Measurements from ENCODE around the gene FUT4.
"Not testable (repeated sequence)": the region's sequence is repeated elsewhere in the genome, so short reads cannot be mapped to it uniquely, and the experiment has no call there.

FUT4 gene

DNA sequence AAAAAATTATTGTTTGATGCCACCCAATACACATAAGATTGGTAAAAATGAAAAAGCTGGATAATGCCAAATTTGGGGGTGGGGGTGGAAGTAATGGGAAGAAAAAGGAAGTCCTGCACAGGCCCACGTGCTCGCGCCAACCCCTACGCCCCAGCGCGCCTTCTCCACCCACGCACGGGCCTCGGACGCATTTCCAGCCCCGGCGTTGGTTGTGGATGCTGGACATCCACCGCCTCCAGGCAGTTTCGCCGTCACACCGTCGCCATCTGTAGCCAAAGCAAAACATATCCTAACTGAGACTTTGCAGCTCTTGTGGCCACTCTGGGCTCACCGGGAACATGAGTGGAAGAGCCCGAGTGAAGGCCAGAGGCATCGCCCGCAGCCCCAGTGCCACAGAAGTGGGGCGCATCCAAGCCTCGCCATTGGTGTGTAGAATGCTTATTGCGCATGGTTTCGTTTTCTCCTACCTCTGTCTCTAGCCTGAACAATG lies 23.5 kb downstream of the FUT4 start, which contains the start of gene PIWIL4:
Gene PIWIL4 (plus strand): TSS at position 188 of the 490 bp plus-strand sequence. CDS start 151 bp downstream, at position 339.
- DNase-seq (ENCODE audit: low read depth): no peak

DNA sequence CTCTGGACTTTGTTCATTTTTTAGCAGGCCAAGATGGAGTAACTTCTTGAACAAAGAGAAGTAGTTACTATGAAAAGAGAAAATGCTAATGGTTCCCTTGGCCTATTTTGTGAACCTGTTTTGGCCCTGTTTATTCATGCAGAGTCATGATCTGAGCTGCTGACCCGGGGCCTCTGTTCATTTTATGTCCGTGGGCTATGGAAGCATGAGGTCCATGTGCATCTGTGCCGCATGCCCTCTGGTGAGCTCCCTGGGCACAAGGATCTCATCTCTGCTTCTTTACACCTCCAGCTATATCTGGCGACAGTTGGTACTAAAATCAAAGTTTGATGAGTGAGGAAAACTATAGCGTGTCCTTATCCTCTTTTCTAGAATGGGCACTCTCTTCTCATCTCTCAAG lies 24.5 kb downstream of the FUT4 start:
- no peak for DNase-seq (ENCODE audit: low read depth)

DNA sequence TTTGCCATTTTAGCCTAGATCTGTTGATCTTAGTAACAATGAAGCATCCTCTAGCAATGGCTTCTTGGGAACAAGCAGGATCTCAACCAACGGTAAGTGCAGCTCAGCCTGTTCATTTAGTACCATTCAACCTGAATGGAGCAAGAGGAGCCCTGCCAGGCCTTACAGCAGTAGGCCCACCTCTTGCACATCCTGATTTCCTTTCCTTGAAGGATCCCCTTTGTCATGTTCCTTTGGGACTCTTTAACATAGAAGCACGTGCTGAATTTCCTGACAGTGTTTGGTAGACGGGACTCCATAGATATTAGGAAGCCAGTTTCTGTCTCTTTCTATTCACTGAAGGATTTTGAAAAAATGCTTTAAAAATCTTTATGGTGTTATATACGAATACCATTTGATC lies 25.0 kb downstream of the FUT4 start:
- DNase-seq (ENCODE audit: low read depth): no peak

DNA sequence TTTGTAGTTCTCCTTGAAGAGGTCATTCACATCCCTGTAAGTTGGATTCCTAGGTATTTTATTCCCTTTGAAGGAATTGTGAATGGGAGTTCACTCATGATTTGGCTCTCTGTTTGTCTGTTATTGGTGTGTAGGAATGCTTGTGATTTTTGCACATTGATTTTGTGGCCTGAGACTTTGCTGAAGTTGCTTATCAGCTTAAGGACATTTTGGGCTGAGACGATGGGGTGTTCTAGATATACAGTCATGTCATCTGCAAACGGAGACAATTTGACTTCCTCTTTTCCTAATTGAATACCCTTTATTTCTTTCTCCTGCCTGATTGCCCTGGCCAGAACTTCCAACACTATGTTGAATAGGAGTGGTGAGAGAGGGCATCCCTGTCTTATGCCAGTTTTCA lies 29.3 kb downstream of the FUT4 start:
- DNase-seq (ENCODE audit: low read depth): not testable (repeated sequence)

- DNase-seq (ENCODE audit: low read depth): no peak
Measured at GRCh38 chr11:94574193-94574961, 30.7 kb downstream of the FUT4 start.

DNA sequence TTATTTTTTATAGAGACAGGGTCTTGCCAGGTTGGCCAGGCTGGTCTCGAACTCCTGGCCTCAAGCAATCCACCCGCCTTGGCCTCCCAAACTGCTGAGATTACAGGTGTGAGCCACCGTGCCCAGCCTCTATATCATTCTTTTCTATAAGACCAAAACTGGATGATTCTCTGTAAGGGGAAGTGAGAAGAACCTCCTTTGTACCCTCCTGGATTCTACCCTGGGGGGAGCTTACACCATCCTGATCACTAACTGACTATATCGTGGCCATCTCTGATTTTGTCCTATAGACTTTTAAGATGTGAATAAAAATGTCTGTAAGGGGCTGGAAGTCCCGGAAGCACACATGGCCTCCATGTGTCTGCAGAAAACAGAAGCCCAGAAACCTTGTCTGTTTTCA lies 32.6 kb downstream of the FUT4 start:
- DNase-seq (ENCODE audit: low read depth): no peak

GRCh38 chr11:94577841-94578240 lies 34.1 kb downstream of the FUT4 start:
- DNase-seq (ENCODE audit: low read depth): no peak

DNA sequence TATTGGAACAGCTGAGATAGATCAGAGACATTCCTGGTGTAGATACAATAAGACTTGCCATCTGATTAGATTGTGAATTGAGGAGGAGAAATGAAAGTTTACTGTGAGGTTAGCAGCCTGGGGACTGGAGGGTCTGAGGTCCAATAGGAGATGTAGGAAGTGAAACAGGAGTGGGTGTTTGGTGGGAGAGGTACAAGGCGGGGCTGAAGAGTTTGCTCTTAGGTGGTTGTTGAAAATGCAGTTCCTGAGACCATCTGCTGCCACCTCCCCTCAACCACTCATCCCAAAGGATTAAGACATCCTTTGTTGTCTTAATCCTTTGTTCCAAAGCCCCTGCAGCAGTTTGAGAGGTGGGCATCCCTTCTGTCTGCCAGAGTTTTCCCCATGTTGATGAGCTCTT lies 38.2 kb downstream of the FUT4 start:
- no peak for DNase-seq (ENCODE audit: low read depth)

GRCh38 chr11:94583213-94583865 lies 39.6 kb downstream of the FUT4 start:
- DNase-seq (ENCODE audit: low read depth): no peak

GRCh38 chr11:94583866-94584500 lies 40.3 kb downstream of the FUT4 start:
- no peak for DNase-seq (ENCODE audit: low read depth)

DNA sequence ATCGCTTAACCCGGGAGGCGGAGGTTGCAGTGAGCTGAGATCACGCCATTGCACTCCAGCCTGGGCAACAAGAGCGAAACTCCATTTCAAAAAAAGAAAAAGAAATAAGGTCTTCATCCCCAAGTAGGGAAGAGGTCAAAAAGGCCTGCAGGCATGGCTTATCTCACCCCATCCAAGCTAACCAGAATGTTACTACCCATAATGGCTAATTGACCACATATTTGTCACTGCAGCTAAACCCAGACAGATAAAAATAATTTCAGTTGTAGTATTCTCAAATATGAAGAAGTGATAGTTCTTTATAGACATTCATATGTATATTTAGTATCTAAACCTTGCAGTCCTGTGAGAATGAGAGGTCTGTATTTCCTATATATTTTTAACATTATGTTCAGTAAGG lies 41.3 kb downstream of the FUT4 start:
- no peak for DNase-seq (ENCODE audit: low read depth)

GRCh38 chr11:94585399-94585798 lies 41.7 kb downstream of the FUT4 start:
- DNase-seq (ENCODE audit: low read depth): no peak

GRCh38 chr11:94586546-94586945 lies 42.8 kb downstream of the FUT4 start:
- DNase-seq (ENCODE audit: low read depth): no peak

DNA sequence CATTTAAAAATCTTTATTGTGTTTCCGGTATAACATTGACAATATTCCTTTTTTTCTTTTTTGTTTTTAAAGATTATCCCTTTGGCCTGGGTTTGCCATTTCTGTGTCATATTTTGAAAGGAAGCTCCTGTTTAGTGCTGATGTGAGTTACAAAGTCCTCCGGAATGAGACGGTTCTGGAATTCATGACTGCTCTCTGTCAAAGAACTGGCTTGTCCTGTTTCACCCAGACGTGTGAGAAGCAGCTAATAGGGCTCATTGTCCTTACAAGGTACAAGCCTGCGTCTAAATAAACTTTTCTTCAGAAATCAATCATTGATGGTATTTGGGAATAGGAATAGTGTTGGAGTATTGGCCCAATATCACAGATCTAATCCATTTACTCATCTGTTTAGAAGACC lies 43.3 kb downstream of the FUT4 start:
- DNase-seq (ENCODE audit: low read depth): no peak

DNA sequence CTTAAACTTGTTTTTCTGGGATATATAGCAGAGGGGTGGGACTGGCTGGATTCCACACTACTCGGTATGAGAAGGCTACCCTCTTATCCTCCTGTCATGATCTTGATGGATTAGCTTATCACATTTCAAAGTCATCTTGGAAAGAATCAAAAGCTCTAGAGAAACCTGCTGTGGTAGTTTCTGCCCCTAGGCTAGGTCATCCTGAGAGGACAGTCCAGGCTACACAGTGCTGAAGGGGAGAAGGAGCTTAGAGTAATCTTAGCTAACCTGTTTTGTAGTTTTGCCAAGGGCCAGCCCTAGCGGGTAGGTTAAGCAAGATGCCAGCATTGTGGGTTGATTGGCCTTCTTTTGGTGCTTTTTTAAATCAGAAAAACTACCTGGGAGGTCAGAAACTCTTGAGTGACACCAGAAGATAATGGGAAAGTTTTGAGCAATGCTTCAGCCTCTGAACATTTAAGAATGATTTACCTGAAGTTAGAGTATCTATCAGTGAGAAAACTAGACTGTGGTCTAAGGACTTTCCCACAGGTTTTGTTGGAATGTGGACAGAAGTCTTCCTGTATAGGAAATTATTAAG lies 44.7 kb downstream of the FUT4 start:
- no peak for DNase-seq (ENCODE audit: low read depth)

DNA sequence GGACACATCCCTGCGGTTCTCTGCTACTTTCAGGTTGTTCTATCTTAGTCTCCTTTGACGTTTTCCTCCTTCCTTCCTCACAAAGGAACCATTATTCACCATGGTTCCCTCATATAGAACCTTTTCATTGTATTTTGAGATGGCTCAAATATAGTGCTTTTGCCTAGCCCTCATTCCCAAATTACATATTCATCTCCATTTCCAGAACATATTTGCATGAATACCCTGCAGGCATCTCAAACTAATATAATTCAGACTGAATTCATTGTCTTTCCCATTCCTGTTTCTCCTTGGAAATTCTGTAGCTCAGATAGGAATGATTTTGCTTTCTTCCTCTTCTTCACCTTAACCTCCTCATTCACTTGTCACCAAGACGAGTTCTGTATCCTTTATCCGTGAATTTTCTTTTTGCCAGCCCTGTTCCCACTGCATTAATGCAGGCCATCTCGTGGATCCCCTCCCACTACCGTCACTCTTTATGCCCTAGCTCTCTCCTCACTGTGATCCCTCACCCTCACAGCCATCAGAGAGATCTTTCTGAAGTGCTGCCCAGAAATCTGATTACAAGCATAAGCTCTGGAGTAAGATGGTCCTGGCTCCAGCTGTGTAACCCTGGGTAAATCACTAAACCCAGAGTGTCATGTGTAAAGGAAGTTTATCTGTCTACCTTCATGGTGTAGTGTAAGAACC lies 46.8 kb downstream of the FUT4 start:
- DNase-seq (ENCODE audit: low read depth): no peak

- DNase-seq (ENCODE audit: low read depth): no peak
Measured at GRCh38 chr11:94593030-94593429, 49.3 kb downstream of the FUT4 start.

DNA sequence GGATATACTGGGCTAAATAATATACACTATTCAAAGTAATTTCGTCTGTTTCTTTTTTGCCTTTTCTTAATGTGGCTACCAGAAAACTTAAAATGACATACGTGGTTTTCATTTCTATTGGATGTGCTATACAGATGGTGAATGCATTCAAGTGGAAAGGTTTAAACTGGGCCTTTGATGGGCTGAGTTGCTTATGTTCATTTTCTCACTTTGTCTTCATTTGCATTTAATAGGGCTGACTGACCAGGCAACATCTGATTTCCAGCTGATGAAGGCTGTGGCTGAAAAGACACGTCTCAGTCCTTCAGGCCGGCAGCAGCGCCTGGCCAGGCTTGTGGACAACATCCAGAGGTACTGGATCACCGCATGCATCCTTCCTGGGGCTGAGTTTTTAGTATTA lies 51.4 kb downstream of the FUT4 start:
- no peak for DNase-seq (ENCODE audit: low read depth)

GRCh38 chr11:94597896-94598295 lies 54.2 kb downstream of the FUT4 start:
- no peak for DNase-seq (ENCODE audit: low read depth)

Measured in T-helper 22 cell (primary cell).